ENCODE data around the gene TTC36. TPM values are rescaled to one million over a fixed set of nuclear protein-coding genes. Genes with fewer than 3 reads are reported as not detected.
A peak's percentile ranks its signal among the peaks of the same experiment; 100 is the strongest.
"Not testable (repeated sequence)": the region's sequence is repeated elsewhere in the genome, so short reads cannot be mapped to it uniquely, and the experiment has no call there.

Gene TTC36
- total RNA-seq, 1 experiment from 2014 or later, result not detected

- DNase-seq (ENCODE audit: low spot score), result no peak
These were observed 4.8 kb downstream of the TTC36 start for GRCh38 chr11:118532091-118532490.

DNA sequence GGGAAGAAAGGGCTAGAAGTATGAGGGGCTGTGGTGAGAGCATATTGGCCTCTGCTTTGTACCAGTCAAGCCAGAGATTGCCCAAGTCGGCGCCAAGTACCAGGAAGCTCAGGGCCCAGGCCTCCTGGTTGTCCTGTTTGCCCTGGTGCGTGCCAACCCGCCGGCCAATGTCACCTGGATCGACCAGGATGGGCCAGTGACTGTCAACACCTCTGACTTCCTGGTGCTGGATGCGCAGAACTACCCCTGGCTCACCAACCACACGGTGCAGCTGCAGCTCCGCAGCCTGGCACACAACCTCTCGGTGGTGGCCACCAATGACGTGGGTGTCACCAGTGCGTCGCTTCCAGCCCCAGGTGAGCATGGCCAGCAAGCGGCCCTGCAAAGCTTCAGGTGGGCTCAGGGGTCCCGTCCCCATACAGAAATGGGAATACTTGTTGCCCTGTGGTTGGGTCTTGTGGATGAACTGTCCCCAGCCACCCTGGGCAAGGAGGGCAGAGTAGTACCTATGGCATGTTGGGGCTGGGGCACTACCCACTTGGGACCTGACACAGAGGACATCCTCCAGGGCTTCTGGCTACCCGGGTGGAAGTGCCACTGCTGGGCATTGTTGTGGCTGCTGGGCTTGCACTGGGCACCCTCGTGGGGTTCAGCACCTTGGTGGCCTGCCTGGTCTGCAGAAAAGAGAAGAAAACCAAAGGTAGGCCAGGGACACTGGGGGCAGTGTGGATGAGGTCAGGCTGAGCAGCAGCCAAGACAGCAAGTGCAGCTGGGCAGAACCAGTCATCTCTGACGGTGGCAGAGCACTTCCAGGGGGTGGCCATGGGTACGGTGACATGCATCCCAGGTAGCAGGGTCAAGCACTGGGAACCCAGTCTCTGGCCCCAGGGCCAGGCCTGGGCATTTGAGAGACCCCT lies 5.8 kb downstream of the TTC36 start:
- no peak for DNase-seq (ENCODE audit: low spot score)

DNA sequence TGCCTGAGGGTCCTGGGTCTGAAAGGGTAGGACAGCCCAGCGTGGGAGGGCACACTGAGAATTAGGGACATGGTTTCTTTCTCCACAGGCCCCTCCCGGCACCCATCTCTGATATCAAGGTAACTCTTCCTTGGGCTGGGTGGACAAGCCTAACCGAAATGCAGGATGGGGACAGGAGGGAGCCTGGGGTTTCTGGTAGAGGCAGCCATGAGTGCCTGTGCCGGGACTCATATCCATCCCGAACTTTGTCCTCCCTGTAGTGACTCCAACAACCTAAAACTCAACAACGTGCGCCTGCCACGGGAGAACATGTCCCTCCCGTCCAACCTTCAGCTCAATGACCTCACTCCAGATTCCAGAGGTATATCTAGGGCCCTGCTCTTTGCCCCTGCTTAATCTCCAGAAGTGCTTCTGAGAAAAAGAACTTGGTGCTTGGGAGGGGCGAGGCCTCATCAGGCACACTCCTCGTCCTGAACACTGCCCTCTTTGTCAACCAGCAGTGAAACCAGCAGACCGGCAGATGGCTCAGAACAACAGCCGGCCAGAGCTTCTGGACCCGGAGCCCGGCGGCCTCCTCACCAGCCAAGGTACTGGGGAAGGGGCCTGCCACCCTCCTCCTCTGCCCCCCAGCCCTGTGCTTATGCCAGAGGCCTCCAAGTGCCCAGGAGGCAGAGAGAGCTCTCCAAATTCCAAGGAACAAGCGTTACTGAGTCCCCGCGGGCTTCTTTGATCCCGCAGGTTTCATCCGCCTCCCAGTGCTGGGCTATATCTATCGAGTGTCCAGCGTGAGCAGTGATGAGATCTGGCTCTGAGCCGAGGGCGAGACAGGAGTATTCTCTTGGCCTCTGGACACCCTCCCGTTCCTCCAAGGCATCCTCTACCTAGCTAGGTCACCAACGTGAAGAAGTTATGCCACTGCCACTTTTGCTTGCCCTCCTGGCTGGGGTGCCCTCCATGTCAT lies 6.8 kb downstream of the TTC36 start:
- DNase-seq (ENCODE audit: low spot score), result no peak

GRCh38 chr11:118535261-118535660 lies 8.0 kb downstream of the TTC36 start:
- DNase-seq (ENCODE audit: low spot score), result no peak

- DNase-seq (ENCODE audit: low spot score), result no peak
These were observed 9.5 kb downstream of the TTC36 start for GRCh38 chr11:118536726-118537125.

DNA sequence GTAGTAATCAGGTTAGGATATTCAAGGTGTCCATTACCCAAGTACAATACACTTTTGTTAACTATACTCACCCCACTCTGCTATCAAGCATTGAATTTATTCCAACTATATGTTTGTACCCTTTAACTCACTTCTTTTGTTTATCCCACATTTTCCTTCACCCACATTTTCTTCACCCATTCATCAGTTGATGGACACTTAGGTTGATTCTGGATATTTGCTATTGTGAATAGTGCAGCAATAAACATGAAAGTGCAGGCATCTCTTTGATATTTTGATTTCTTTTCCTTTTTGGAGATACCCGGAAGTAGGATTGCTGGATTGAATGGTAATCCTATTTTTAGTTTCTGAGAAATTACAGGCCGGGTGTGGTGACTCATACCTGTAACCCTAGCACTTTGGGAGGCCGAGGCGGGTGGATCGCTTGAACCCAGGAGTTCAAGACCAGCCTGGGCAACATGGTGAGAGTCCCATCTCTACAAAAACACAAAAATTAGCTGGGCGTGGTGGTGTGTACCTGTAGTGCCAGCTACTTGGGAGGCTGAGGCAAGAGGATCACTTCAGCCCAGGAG lies 10.2 kb downstream of the TTC36 start:
- no peak for DNase-seq (ENCODE audit: low spot score)

DNA sequence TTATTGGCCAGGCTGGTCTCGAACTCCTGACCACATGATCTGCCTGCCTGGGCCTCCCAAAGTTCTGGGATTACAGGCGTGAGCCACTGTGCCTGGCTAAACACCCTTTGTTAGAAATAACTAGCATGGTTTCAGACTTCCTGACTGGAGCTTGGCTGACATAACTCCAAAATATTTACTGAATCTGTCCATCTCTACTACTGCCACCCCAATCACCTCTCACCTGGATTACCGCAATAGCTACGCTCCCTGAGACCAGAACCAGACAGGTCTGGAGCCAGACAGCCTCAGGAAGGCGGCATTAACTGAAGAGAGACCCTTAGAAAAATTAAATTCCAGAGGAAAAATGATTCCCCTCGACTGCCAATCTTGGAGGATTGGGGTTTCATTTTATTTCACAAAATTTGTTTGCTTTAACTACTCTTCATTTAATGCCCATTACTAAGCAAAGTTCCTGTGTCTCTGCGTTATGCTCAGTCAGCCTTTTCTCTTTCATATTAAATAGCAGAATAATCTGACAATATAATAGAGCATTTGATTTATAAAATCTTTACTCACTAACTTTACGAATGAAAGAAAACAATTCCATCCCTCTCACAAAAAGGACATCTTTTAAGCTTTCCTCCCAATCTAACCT lies 16.9 kb downstream of the TTC36 start:
- DNase-seq (ENCODE audit: low spot score), result no peak

GRCh38 chr11:118544647-118545010 lies 17.4 kb downstream of the TTC36 start:
- no peak for DNase-seq (ENCODE audit: low spot score)

DNA sequence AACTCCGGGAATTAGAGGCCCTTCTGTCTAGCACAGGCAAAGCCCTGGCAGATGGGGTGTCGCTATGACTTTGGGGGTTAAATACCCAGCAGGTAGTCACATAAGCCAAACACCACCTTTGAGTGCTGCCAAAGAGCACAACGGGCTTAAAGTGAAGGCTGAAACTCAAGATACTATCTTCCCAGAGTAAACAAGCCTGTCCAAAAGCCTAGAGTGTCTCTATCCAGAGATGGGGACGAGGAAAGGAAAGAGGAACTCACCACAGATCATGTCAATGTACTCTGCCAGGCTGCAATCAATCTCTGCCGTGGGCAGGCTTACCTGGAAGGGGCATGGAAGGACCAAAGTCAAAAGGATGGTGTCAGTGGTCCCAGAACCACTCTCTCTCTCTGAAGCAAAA lies 18.3 kb downstream of the TTC36 start:
- no peak for DNase-seq (ENCODE audit: low spot score)

- no peak for DNase-seq (ENCODE audit: low spot score)
These were observed 19.9 kb downstream of the TTC36 start for GRCh38 chr11:118547132-118547531.

DNA sequence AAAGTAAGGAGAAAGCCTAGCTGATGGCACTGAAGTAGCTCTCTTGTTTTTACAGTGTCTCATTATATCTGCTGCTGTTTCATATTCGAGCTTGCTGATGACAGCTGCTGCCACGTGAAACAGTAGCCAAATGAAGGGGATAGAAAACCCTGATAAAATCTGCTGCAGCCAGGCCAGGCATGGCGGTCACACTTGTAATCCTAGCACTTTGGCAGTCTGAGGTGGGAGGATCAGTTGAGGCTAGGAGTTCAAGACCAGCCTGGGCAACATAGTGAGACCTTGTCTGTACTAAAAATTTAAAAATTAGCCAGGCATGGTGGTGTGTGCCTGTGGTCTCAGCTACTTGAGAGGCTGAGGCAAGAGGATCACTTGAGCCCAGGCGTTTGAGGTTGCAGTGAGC lies 25.1 kb downstream of the TTC36 start:
- no peak for DNase-seq (ENCODE audit: low spot score)

GRCh38 chr11:118560806-118561205 lies 33.5 kb downstream of the TTC36 start:
- no peak for DNase-seq (ENCODE audit: low spot score)

DNA sequence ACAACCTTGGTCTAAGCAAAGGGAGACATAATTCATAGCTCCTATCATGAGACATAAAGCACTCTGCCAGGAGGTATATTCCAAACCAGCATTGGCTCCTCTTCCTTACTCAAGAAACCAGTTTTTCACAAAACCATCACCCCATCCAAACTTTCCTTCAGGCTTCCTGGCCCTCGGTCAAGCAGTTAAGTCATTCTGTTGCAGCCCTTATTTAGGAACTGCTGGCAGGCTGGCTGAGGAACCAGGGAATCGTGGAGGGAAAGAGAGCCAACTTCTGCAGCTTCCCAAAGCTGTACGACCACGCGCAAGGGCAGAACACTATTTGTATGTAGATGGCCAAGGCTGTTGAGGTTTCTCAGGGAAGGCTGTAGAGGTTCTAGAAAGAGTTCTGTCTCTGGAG lies 37.8 kb downstream of the TTC36 start:
- DNase-seq (ENCODE audit: low spot score), result no peak

DNA sequence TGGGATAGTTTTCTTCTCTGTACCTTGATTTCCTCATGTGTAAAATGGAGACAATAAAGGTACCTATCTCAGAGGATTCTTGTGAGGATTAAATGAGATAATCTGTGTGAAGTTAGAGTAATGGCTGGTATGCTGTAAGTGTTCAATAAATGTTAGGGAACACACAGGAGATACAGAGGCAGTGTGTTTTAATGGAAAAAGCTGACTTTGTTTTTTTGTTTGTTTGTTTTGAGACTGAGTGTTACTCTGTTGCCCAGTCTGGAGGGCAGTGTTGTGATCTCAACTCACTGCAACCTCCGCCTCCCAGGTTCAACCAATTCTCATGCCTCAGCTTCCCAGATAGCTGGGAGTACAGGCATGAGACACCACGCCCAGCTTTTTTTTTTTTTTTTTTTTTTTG lies 42.4 kb downstream of the TTC36 start:
- no peak for DNase-seq (ENCODE audit: low spot score)

- DNase-seq (ENCODE audit: low spot score), result no peak
These were observed 43.5 kb downstream of the TTC36 start for GRCh38 chr11:118570787-118571186.

DNA sequence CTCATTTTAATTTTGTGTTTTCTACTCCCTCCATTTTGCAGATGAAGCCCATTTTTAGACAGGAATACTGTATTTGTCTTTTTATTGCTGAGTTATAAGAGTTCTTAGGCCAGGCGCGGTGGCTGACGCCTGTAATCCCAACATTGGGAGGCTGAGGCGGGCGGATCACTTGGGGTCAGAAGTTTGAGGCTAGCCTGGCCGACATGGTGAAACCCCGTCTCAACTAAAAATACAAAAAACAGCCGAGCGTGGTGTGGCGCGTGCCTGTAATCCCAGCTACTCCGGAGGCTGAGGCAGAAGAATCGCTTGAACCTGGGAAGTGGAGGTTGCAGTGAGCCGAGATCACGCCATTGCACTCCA lies 44.4 kb downstream of the TTC36 start:
- DNase-seq (ENCODE audit: low spot score), result not testable (repeated sequence)

GRCh38 chr11:118572061-118572980 lies 45.0 kb downstream of the TTC36 start, which contains the start of gene ARCN1:
ARCN1 (plus strand) TSS chr11:118572409; CDS start chr11:118572548, 139 bp downstream.
- DNase-seq (ENCODE audit: low spot score), result peak; percentile 35

- DNase-seq (ENCODE audit: low spot score), result peak; percentile 33
These were observed 45.8 kb downstream of the TTC36 start for GRCh38 chr11:118572981-118573550.

DNA sequence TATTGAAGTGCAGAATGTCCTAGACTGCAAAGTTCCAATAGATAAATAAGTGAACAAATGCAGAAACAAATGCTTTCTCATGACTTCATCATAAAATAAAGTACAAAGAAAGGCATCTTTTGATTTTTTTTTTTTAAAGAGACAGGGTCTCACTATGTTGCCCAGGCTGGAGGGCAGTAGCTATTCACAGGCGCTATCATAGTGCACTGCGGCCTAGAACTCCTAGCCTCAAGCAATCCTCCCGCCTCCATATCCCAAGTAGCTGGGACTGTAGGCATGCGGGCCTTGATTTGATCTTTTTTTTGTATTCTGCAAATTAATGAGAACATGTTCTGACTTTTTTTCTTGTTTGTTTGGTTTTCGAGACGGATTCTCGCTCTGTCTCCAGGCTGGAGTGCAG lies 47.4 kb downstream of the TTC36 start:
- DNase-seq (ENCODE audit: low spot score), result no peak

DNA sequence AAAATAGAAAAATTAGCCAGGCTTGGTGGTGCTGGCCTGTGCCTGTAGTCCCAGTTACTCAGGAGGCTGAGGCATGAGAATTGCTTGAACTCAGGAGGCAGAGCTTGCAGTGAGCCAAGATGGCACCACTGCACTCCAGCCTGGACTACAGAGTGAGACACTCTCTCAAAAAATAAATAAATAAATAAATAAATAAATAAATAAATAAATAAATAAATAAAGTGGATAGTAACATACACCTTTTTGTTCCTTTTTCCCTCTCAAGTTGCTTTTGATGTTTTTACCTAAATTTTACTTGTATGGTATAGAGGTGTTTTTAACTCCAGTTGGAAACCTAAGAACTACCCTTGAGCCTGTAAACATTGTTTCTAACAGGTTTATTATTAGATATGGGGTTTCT lies 50.7 kb downstream of the TTC36 start:
- not testable (repeated sequence) for DNase-seq (ENCODE audit: low spot score)

Measured in A172 (cell line).